GM18867 (cell line): ENCODE measurements around the gene CCL17.
"Not testable (repeated sequence)": the region's sequence is repeated elsewhere in the genome, so short reads cannot be mapped to it uniquely, and the experiment has no call there.

Source experiments
- ATAC-seq: cut with Tn5 transposase; IDR thresholded peaks from one replicate; pipeline ENCODE4 v1.9.1; 2021; ENCODE audit warnings: mild to moderate bottlenecking, moderate library complexity; ENCODE audit not compliant: unreplicated experiment

CCL17 gene

DNA sequence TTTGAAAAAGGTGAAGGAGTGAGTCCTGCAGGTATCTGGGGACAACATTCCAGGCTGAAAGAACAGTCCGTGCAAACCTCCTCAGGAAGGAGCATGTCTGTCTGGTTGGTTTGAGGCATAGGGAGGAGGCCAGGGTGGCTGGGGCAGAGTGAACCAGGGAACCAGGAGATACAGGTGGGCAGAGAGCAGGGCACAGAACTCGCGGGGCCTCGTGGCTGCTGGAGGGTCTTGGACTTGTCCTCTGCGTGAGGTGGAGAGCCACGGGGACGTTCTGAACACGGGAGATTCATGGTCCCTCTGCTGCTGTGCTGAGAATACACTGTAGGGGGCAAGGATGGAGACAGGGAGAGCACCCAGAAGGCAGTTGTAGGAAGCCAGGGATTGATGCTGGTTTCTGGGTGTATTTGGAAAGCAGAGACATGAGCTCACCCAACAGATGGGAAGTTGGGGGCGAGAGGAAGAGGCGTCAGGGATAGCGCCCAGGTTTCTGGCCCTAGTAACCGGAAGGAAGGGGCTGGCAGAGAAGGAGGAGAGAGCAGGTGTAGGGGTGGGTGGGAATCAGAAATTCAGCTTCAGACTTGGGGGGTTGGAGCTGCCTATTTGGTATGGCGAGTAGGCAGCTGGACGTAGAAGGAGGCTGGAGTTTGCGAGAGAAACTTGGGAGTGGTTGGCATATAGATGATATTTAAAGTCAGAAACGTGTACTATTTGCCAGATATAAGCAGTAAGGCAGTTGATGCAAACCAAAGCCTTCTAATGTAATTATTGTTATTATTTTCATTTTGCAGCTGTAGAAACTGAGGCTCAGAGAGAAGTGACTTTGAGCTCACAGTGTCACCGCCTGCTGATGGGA is at the start of gene CCL17:
Gene CCL17 (plus strand): TSS at position 803 of the 853 bp plus-strand sequence. CDS start 9,166 bp downstream, outside the sequence.
- no peak for ATAC-seq

DNA sequence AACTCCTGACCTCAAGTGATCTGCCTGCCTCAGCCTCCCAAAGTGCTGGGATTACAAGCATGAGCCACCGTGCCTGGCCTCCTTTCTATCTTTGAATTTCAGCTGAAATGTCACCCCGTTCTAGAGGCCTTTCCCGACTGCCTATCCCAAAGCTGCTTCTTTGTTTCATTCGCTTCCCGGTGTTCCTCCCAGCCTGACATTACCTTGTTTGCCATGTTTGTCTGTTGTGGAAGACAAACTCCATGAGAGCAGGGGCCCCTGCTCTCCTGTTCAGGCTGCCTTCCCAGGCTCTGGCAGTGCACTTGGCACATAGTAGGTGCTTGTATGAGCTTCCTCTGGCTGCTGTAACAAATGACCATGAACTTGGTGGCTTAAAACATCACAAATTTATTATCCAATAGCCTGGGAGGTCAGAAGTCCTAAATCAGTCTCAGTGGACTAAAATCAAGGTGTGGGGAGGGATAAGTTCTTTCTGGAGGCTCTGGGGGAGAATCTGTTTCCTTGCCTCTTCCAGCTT is 48.6 kb upstream of the CCL17 start:
- no peak for ATAC-seq

DNA sequence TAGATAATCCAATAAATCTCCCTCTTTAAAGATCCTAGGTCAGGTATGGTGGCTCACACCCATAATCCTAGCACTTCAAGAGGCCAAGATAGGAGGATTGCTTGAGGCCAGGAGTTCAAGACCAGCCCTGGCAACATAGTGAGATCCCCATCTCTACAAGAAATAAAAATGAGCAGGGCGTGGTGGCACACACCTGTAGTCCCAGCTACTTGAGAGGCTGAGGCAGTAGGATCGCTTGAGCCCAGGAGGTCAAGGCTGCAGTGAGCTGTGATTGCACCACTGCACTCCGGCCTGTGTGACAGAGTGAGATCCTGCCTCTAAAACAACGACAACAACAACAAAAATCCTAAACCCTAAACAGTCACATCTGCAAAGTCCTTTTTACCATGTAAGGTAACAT is 48.0 kb upstream of the CCL17 start:
- ATAC-seq = no peak

DNA sequence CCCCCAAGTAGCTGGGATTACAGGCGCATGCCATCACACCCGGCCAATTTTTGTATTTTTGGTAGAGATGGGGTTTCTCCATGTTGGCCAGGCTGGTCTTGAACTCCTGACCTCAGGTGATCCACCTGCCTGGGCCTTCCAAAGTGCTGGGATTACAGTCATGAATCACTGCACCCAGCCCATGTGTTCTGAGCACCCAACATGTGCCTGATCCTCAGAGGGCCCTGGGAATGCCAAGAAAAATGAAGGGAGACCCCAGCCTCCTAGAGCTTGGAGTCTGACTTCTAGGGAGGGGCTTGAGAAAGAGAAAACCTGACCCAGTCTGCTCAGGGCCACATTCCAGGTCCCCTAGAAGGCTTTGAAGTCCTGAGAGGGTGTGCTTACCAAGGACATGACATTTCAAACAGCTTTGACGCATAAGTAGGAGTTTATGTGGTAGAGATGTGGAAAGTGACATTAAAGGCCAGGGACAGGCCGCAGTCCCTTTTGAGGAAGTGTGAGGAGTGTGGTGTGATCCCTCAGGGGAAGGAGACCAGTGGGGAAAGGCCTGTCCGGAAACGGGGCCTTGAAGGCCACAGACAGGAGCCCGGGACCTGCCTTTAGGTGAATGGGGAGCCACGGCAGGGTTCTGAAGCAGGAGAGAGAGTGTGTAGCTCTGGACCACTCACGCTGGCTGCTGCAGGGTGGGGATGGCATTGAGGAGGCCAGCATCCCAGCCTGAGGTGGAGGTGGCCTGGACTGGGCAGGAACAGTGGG is 47.1 kb upstream of the CCL17 start:
- ATAC-seq = no peak

DNA sequence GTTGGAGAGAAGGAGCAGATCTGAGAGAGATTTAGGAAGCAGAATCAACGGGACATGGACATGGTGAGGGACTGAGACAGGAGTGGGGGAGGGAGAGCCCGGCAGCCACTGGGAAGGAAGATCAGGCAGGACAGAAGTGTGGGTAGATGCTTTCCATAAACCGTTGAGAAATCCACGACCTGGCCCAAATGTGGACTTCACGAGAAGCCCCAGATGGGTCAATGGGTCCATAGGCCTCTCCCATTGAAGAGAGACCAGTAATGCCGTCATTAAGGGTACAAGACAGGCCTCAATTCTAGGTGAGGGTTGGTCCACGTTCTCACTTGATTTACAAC is 46.5 kb upstream of the CCL17 start:
- no peak for ATAC-seq

DNA sequence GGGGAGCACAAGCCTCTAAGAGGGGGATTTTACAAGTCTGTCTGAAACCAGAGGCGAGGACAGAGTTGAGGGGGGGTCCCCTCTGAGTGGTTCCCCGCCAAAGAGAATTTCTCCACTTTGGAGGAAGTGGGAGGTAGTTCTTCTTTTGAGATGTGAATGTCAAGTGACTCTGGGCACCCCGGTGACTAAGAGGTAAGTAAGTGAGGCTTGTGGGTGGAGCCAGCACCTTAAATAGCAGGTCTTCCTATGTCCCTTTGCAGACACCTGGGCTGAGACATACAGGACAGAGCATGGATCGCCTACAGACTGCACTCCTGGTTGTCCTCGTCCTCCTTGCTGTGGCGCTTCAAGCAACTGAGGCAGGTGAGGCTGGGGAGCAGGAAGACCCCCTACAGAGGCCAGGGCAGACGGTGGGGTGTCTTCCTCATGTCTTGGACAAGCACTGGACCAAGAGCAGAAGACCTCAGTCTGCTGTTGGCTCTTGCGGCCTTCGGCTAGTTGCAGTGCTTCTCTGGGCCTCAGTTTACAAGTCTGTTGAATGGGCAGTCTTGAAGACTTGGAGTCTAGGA is 46.0 kb upstream of the CCL17 start, which contains the start of gene CCL22:
Gene CCL22 (plus strand): TSS at position 257 of the 569 bp plus-strand sequence. CDS start 34 bp downstream, at position 291.
- no peak for ATAC-seq

DNA sequence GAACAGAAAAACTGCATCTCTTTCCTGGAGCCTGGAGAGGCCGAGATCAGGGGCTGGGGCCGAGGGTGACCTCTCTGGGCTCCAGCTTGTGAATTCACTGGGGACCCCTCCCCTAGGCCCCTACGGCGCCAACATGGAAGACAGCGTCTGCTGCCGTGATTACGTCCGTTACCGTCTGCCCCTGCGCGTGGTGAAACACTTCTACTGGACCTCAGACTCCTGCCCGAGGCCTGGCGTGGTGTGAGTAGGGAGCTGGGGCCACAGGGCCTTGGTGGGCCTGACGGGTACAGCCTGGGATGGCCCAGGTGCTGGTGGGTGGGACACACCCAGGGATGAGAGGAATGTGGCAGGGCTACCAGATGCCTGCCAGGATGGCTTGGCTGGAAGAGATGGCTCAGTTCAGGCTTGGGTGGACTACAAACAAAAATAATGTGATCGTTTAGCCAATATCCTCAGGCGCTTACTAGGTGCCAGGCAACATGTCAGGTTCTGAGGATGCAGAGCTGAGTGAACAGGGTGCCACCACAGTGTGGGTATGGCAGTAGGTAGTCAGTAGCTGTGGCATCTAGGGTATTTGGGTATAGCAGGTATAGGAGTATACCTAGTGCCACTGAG is 44.1 kb upstream of the CCL17 start:
- ATAC-seq = no peak

DNA sequence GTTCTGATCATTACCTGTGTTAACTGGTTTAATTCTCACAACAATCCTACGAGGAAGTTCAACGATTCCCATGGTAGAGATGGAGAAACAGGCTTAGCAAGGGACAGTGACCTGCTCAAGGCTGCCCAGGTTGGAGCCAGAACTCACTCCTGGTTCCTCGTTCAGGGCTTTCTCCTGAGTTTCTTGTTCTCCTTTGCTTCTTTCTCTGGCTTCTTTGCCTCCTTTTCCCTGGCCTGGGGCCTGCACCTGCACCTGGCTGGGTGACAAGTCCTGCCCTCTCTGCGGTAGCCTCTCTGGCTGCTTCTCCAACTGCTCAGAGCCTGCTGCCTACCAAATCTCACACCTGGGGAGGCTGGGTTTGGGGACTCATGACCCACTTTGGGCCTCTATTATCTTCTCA is 43.2 kb upstream of the CCL17 start:
- ATAC-seq = no peak

DNA sequence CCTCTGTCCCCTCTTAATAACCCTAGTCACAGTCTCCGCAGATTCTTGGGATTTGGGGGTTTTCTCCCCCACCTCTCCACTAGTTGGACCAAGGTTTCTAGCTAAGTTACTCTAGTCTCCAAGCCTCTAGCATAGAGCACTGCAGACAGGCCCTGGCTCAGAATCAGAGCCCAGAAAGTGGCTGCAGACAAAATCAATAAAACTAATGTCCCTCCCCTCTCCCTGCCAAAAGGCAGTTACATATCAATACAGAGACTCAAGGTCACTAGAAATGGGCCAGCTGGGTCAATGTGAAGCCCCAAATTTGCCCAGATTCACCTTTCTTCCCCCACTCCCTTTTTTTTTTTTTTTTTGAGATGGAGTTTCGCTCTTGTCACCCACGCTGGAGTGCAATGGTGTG is 40.4 kb upstream of the CCL17 start:
- no peak for ATAC-seq

DNA sequence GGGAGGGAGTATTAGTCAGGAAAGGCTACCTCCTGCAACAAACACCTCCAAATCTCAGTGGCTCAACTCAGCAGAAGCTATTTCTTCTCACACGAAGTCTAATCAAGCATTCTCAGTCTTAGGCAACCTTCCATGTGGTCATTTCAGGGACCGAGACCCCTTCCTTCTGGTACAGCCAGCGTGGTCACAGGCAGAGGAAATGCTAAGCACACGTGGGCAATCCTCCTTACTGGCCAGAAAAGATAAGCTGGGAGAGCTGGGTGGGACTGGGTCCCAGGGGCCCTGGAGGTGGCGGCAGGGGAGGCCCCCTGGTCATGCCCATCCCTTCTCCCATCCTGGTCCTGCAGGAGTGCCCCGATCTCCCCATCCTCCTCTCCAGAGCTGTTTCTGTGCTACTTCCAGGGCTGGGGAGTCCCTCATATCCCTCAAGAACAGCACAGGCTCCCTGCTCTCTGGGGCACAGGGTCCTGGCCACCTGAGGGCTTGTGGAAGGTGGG is 38.0 kb upstream of the CCL17 start:
- no peak for ATAC-seq

DNA sequence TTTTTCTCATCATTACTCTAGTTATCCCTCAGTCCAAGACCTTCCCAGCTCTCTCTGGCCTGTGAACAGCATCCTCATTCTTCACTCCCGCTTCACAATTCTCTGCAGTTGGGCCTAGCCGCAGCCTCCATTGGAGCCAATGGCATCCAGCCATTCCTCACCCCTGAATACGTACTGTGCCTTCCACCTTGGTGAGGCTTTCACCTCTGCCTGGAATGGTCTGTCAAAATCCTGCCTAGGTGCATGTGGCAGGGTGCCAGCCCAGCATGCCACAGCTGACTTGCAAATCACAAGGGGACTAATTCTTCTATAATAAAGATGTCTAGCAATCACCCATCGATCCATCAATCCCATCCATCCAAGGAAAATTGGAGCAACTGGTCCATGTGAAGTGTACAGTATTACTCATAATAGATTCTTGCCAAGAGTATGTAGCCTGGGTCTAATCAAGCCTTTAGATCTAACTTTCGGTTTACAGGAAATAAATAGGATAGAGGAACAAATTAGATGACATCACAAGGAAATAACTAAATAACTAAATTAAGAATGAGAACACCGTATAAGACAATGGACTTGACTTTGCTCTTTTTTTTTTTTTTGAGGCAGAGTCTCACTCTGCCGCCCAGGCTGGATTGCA is 37.3 kb upstream of the CCL17 start:
- no peak for ATAC-seq

DNA sequence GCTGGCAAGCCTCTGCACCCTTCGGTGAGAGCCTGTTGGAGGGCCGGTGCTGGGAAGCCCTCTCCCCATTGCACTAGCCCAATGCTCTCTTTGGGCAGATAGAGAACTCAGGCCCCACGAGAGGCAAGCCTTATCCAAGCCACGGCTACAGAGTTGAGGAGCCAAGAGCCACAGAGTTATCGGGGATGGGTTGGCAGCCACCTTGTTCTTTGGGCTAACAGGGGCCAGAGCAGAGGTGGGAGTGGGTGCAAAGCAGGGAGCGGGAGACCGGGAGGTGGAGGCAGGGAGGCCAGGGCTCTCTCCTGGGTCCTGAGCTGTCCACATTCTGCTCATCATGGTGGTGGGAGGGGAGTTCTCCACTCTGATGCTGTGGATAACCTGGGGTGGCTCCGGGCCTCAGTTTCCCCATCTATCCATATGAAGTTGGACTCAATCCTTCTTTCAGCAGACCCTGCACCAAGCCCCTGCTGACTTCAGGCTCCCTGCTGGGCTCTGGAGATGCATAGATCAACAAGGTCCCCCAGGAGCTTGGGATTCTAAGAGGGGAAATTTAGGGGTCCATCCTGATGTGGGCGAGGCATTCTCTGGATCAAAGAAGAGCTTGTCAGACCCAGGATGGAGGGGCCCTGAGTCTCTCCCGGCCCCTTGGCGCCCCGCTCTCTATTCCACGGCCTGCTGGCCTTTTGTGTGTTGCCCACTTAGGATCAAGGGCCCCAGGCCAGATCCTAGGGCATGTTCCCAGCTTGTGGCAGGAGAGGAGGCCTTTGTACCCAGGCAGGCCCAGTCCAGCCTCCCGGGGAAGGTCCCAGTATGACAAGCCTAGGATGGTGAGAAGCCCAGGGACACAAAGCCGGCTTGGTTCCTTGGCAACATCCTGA is 32.8 kb upstream of the CCL17 start:
- no peak for ATAC-seq

DNA sequence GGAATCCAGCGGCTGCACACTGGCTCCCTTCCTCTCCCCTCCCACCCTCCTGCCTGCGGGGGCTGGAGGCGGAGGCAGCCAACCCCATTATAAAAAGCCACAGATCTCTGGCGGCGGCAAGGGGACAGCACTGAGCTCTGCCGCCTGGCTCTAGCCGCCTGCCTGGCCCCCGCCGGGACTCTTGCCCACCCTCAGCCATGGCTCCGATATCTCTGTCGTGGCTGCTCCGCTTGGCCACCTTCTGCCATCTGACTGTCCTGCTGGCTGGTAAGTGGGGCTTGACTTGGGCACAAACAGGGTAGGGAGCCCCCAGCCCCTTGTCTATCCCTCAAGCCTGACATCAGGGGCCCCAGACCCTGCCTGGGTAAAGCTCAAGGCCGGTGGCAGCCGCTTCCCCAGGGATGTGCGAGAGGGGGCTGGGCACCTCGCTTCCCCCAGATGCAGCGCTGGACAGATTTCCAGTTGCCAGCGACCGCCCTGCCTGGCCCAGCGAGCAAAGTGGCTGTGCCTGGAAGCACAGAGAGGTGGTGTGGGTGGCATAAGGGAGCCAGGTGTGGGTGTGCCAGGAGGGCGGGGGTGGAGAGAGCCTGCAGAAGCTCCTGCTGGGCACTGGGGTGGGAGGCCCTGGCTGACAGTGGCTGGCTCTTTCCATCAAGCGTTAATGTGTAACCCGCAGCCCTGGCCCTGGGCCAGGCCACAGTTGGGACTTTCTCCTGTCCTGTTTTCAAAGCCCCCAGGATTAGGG is 32.0 kb upstream of the CCL17 start, which contains the start of gene CX3CL1:
Gene CX3CL1 (plus strand): TSS at position 119 of the 745 bp plus-strand sequence. CDS start 79 bp downstream, at position 198.
- no peak for ATAC-seq

DNA sequence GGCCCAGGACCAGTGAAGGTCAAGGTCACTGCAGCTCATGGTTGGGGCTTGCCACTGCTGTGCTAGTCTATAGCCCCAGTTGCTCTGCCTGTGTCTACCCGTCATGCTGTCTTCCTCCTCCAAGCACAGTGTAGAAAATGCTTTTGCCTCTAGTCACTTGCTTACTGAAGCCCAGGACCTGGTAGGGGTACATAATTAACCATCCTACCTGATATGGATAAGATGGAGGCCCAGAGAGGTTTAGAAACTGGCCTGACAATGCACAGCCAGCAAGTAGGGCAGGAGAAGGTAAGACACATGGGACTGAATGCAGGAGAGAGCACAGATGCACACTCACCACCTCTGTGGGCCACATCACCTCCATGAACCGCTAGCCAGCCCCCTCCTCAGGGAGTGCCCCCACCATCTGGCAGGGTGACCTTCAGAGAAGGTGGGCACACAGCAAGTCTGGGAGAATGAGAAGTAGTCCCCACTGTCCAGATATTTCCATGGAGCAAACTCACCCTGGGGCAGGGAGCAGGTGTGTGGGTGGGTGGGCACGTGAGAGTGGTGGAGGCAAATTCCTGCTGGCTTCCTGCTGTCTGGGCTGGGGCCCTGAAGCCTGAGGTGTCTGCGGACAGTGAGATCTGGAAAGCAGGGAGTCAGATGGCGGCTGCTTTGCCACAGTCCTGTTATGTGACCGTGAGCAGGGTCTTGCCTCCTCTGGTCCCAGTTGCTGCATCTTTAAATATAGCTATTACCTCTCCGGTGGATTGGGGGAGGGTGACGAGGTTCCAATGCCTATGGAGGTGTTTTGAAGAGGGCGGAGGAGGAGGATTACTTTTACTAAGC is 31.2 kb upstream of the CCL17 start:
- ATAC-seq = no peak

DNA sequence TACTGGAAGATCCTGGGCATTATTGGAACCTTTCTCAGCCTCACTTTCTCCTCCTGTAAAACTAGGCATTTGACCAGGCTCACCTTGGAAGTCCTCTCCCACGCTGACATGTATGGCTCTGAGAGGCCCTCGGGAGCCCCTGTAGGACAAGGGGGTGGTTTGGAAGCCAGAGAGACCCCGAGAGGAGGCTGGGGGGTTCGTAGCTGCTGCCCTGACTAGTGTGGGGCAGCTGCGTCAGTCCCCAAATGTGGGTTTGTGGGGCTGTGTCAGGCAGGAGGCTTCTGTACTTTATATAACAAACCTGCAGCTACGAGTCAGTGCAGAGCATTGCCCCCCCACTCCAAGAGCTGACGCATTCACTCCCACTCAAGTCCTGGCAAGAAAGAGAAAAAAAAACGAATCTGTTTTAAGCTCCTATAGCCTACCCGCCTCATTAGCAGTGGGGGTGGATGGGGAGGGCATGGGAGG is 30.5 kb upstream of the CCL17 start:
- ATAC-seq = no peak

DNA sequence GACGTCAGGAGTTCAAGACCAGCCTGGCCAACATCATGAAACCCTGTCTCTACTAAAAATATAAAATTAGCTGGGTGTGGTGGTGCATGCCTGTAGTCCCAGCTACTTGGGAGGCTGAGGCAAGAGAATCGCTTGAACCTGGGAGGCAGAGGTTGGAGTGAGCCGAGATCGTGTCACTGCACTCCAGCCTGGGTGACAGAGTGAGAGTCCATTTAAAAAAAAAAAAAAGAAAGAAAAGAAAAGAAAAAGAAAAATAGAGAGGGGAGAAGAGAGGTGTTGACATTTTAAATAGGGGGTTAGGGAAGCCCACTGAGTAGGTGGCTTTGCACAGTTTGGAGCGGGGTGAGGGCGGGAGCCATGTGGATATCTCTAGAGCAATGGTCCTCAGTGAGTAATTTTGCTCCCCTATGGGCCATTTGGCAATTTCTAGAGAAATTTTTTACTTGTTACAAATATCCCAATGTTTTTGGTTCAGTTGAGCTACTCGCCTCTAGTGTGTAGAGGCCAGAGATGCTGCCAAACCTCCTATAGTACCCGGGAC is 29.6 kb upstream of the CCL17 start:
- not testable (repeated sequence) for ATAC-seq

DNA sequence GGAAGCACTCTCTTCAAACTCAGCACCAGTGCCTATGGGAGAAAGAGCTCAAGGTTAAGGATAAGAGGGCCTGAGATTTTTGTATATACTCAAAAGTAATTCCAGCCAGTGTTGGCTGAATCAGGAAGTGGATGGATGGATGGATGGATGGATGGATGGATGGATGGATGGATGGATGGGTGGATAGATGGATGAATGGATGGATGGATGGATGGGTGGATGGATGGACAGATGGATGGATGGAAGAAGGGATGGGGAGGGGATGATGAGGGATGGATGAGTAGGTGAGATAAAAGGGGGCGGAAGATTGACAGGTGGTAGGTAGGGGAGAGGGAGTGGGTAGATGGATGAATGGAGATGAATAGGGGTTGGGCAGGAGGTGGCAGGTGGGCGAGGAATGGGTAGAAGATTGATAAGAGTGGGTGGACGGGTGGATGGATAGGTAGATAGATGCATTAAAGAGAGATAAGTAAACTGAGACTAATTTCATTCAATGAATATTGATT is 28.2 kb upstream of the CCL17 start:
- no peak for ATAC-seq
